Endothelial cell of coronary artery (primary cell): Measurements from ENCODE around the gene SCAMP1. TPM values are rescaled to one million over a fixed set of nuclear protein-coding genes. Genes with fewer than 3 reads are reported as not detected.

Source experiments
- total RNA-seq: library from RNA; depleted of rRNA; stranded (reverse); fragments of >200 nt; gene quantifications from 2 replicates; pipeline ENCODE4 v1.2.3, GENCODE V29; 2014

SCAMP1 gene, protein sequence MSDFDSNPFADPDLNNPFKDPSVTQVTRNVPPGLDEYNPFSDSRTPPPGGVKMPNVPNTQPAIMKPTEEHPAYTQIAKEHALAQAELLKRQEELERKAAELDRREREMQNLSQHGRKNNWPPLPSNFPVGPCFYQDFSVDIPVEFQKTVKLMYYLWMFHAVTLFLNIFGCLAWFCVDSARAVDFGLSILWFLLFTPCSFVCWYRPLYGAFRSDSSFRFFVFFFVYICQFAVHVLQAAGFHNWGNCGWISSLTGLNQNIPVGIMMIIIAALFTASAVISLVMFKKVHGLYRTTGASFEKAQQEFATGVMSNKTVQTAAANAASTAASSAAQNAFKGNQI
- 39.3 and 52.1 TPM in 2 replicates for total RNA-seq

DNA sequence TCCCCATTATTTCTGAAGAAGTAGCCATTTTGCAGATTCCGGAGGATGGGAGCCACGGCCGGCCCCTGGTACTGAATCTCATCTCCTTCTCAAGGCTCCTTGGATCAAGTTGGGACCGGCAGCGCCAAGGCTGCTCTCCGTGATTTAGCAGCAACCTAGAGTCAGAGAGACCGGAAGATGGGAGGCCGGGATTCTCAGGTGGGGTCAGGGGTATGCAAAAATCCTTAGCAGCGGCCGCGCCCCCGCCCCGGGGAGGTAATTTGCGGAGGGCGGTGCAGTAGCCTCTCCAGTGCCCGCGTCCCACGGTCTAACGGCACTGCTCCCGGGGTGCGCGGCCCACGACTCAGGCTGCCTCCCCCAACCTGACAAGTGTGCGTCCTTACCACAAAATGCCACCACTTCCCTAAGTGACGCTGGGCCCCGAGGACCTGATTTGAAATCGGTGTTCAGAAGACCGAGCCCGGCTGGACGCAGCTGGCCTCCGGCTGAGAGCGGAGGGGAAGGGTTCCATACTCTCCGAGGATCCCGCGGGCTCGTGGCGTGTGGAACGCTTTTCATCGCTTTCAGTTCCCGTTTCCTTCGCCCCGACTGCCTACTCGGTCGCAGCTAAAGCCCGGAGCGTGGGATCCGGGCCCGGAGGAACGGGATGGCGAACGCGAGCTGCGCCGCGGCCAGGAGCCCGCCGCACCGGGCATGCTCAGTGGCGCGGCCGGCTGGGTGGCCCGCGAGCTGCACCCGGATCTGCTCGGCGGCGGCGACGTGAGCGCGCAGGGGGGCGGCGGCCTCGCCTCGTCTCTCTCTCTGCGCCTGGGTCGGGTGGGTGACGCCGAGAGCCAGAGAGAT is at the start of gene SCAMP1:
SCAMP1 (plus strand) TSS at position 787 of the 843 bp plus-strand sequence; CDS start at position 842, 55 bp downstream.

Other genes starting within 250 kb of the SCAMP1 start
- gene AP3B1, start 65.9 kb upstream of the SCAMP1 start, total RNA-seq: 48.6 and 51.3 TPM in 2 replicates